A549 (cell line): ENCODE data around the gene CCL8. TPM values are rescaled to one million over a fixed set of nuclear protein-coding genes. Genes with fewer than 3 reads are reported as not detected.

Experiments used
- ATAC-seq, 2 experiments: fragments of 200-7000 bp in 1 of 2; fragments of >200 bp in 1 of 2; cut with Nextera tagmentation in 1 of 2; cut with Tn5 transposase in 1 of 2; 3 replicates each; pipeline versions ENCODE4 v1.8.0 to v1.9.1; 2018 to 2020; ENCODE audit warnings: mild to moderate bottlenecking in 1 of 2, moderate library complexity in 1 of 2
- CTCF ChIA-PET: fragments of 300-600 bp; sonication (Branson Sonifier 250); formaldehyde crosslinking; extraction: SDS; loops from one replicate; lab custom pipeline; 2021; ENCODE audit warnings: antibody characterized with exemption, inconsistent platforms; lab: Yijun Ruan, JAX
- POLR2A ChIA-PET: fragments of 350-600 bp; formaldehyde crosslinking; extraction: SDS; loops from one replicate; lab custom pipeline; 2021; ENCODE audit warnings: antibody characterized with exemption, inconsistent platforms; lab: Yijun Ruan, JAX
- DNase-seq, 2 experiments: peaks; one replicate each; pipeline versions ENCODE4 v3.0.0 to v3.0.0-alpha.2; 2011 to 2016; ENCODE audit warnings: low read depth in 1 of 2, low spot score in 1 of 2
- FAIRE-seq: peaks from 2 replicates; lab custom pipeline; 2011; peaks lifted over from hg19 to GRCh38; lab: Jason Lieb, UNC
- H3K27ac ChIP-seq, 2 experiments: fragments of >200 bp; sonication (Bioruptor Twin); formaldehyde crosslinking; 3 replicates each; pipeline ENCODE4 v1.5.1; 2016 to 2017
- H3K4me1 ChIP-seq: fragments of >200 bp; sonication (Bioruptor Twin); formaldehyde crosslinking; 3 replicates; pipeline ENCODE4 v1.6.1; 2016
- H3K4me2 ChIP-seq: fragments of >200 bp; sonication (Bioruptor Twin); formaldehyde crosslinking; 3 replicates; pipeline ENCODE4 v1.6.1; 2016
- H3K4me3 ChIP-seq: fragments of >200 bp; sonication (Bioruptor Twin); formaldehyde crosslinking; 3 replicates; pipeline ENCODE4 v1.5.1; 2016
- H3K9me3 ChIP-seq: fragments of >200 bp; sonication (Bioruptor Twin); formaldehyde crosslinking; 3 replicates; pipeline ENCODE4 v1.6.1; 2016
- CTCF ChIP-seq: fragments of >200 bp; sonication (Bioruptor Twin); formaldehyde crosslinking; IDR thresholded peaks from 3 replicates; pipeline ENCODE4 v1.5.1; 2016
- EHF ChIP-seq: fragments of 250-450 bp; sonication (Bioruptor Pico); IDR thresholded peaks from 2 replicates; pipeline ENCODE4 v1.5.0; 2020; ENCODE audit warnings: mild to moderate bottlenecking
- EHMT2 ChIP-seq: fragments of 200-600 bp; sonication (generic); IDR thresholded peaks from 2 replicates; pipeline ENCODE4 v1.6.1; 2016; ENCODE audit warnings: antibody characterized with exemption, low read depth, mild to moderate bottlenecking, moderate library complexity
- ELK1 ChIP-seq: fragments of 150-350 bp; IDR thresholded peaks from 2 replicates; pipeline ENCODE4 v1.6.1; 2014; ENCODE audit warnings: low read depth, mild to moderate bottlenecking, low read length
- FOSB ChIP-seq: fragments of 250-450 bp; sonication (Bioruptor Pico); IDR thresholded peaks from 2 replicates; pipeline ENCODE4 v1.5.0; 2020; ENCODE audit warnings: mild to moderate bottlenecking, moderate library complexity
- HES2 ChIP-seq: fragments of >200 bp; sonication (Bioruptor Twin); formaldehyde crosslinking; IDR thresholded peaks from 2 replicates; pipeline ENCODE4 v1.6.1; 2016
- HMGXB4 ChIP-seq: fragments of 250-450 bp; sonication (Bioruptor Pico); IDR thresholded peaks from 2 replicates; pipeline ENCODE4 v1.5.0; 2021; ENCODE audit warnings: mild to moderate bottlenecking, moderate library complexity, borderline replicate concordance
- MAFK ChIP-seq: fragments of 450-650 bp; IDR thresholded peaks from 2 replicates; pipeline ENCODE4 v1.6.1; 2014; ENCODE audit not compliant: partially characterized antibody
- MAX ChIP-seq: IDR thresholded peaks from 2 replicates; pipeline ENCODE4 v1.6.1; 2012
- MAZ ChIP-seq: fragments of 150-350 bp; IDR thresholded peaks from 2 replicates; pipeline ENCODE4 v1.6.1; 2014; ENCODE audit warnings: antibody characterized with exemption, low read depth, low read length, borderline replicate concordance
- NPAS2 ChIP-seq: fragments of 250-450 bp; sonication (Bioruptor Pico); IDR thresholded peaks from 2 replicates; pipeline ENCODE4 v1.8.0; 2022; ENCODE audit warnings: mild to moderate bottlenecking, moderate library complexity, borderline replicate concordance
- PHF8 ChIP-seq: fragments of 200-600 bp; sonication (generic); IDR thresholded peaks from 2 replicates; pipeline ENCODE4 v1.6.1; 2016; ENCODE audit warnings: low read depth, mild to moderate bottlenecking, antibody characterized with exemption, moderate library complexity, borderline replicate concordance
- RFX5 ChIP-seq: fragments of 450-650 bp; IDR thresholded peaks from 2 replicates; pipeline ENCODE4 v1.7.1; 2014; ENCODE audit warnings: antibody characterized with exemption, mild to moderate bottlenecking, moderate library complexity
- SREBF2 ChIP-seq: fragments of 450-650 bp; IDR thresholded peaks from 2 replicates; pipeline ENCODE4 v1.6.1; 2014; ENCODE audit warnings: mild to moderate bottlenecking, moderate library complexity
- ZSCAN20 ChIP-seq: fragments of 250-450 bp; sonication (Bioruptor Pico); IDR thresholded peaks from 2 replicates; pipeline ENCODE4 v1.8.0; 2022; ENCODE audit warnings: mild to moderate bottlenecking, moderate library complexity
- WGBS: methylation state at CpG from one replicate; pipeline ENCODE4 v1.1.6; 2017; ENCODE audit errors: missing lambda C conversion rate; 5-methylcytosine and 5-hydroxymethylcytosine counted together
- polyA plus RNA-seq, 4 experiments: library from polyadenylated mRNA; depleted of rRNA in 3 of 4; stranded (reverse); fragments of >200 nt; fragmentation: RNase III in 1 of 4; extraction: RNeasy Plus Mini Kit Qiagen cat#74134 plus additional on column Dnase treatment in 1 of 4; gene quantifications; 2 replicates in 3 of 4; 3 replicates in 1 of 4; pipeline ENCODE4 v1.2.3, GENCODE V29; 2011 to 2017

Gene CCL8
- polyA plus RNA-seq, 2 of the 4 experiments (the other 2 are of a cell fraction) = not detected

GRCh38 chr17:34364751-34365150, 45.5 kb downstream of the CCL8 start:
- no peak overlapping the region for H3K4me3 ChIP-seq
- TF ChIP-seq HES2 (no peak), ELK1 (no peak), CTCF (no peak), RFX5 (no peak), PHF8 (no peak), EHMT2 (no peak), NPAS2 (CRISPR knock-in tag) (no peak), MAFK (no peak), MAZ (no peak)
- FAIRE-seq (no peak), DNase-seq (no peak), ATAC-seq (no peak)
- 0% methylated on average over 2 of the region's 2 CpGs for WGBS
- POLR2A ChIA-PET = no interaction called here
- H3K27ac ChIP-seq = no peak overlapping the region
- H3K9me3 ChIP-seq = no peaks in the 10 kb centered on the region
- no peaks in the 10 kb centered on the region for H3K4me1 ChIP-seq
- CTCF ChIA-PET = interaction anchor here (1.0 to 18.3 kb wide), 4 partner anchors 9 to 173 kb away, joined by 3 to 571 read pairs (median 3); no protein-coding TSS in a partner anchor
- no peak overlapping the region for H3K4me2 ChIP-seq

- FAIRE-seq (no peak), ATAC-seq (no peak), DNase-seq (no peak)
- H3K27ac ChIP-seq = no peak overlapping the region
- CTCF ChIA-PET = interaction anchor here (1.2 to 18.3 kb wide), 2 partner anchors 11 to 163 kb away, joined by 3 to 571 read pairs; no protein-coding TSS in a partner anchor
- no peaks in the 10 kb centered on the region for H3K9me3 ChIP-seq
- POLR2A ChIA-PET = no interaction called here
- no peak overlapping the region for H3K4me3 ChIP-seq
- WGBS = 46% methylated on average over 2 of the region's 2 CpGs
- no peak for TF ChIP-seq MAX
- TF ChIP-seq FOSB (CRISPR knock-in tag) = no peak
- no peak for TF ChIP-seq SREBF2
- no peaks in the 10 kb centered on the region for H3K4me1 ChIP-seq
- no peak overlapping the region for H3K4me2 ChIP-seq
Observed at GRCh38 chr17:34365340-34365739, 46.1 kb downstream of the CCL8 start.

GRCh38 chr17:34366010-34366409, 46.8 kb downstream of the CCL8 start:
- Histone ChIP-seq H3K9me3 (no peaks in the 10 kb centered on the region), H3K27ac (no peak overlapping the region), H3K4me3 (no peak overlapping the region), H3K4me2 (no peak overlapping the region), H3K4me1 (no peaks in the 10 kb centered on the region)
- DNase-seq = no peak
- TF ChIP-seq ZSCAN20 (CRISPR knock-in tag) (no peak), MAX (no peak), HES2 (no peak), SREBF2 (no peak), HMGXB4 (CRISPR knock-in tag) (no peak), EHF (CRISPR knock-in tag) (no peak)
- CTCF ChIA-PET = interaction anchor here (1.4 to 18.3 kb wide), 3 partner anchors 11 to 586 kb away, joined by 6 to 571 read pairs (median 8); no protein-coding TSS in a partner anchor
- 0% methylated on average over 1 of the region's 1 CpG for WGBS
- POLR2A ChIA-PET = no interaction called here
- no peak for FAIRE-seq
- no peak for ATAC-seq
